NCI-H2227 treated with DMSO at 0.1 percent for 48 hours (cell line): ENCODE results near the gene CUBN.

Source experiments
- DNase-seq: peaks from one replicate; lab custom pipeline; 2025; lab: John Stamatoyannopoulos, UW

CUBN gene

GRCh38 chr10:16820421-16820820 lies 309.2 kb downstream of the CUBN start:
- DNase-seq, result no peak

- no peak for DNase-seq
Observed at GRCh38 chr10:16820018-16820417, 309.6 kb downstream of the CUBN start.

- DNase-seq, result no peak
Observed at GRCh38 chr10:16819436-16819835, 310.2 kb downstream of the CUBN start.

GRCh38 chr10:16819026-16819425 lies 310.6 kb downstream of the CUBN start:
- no peak for DNase-seq

- peak; percentile 96 for DNase-seq
Observed at GRCh38 chr10:16817125-16818019, 312.2 kb downstream of the CUBN start, which contains the start of gene RSU1. Gene RSU1 (minus strand): TSS chr10:16817424. CDS start chr10:16817081, 343 bp downstream.

- DNase-seq, result no peak
Observed at GRCh38 chr10:16816830-16817124, 312.8 kb downstream of the CUBN start.

- no peak for DNase-seq
Observed at GRCh38 chr10:16816171-16816570, 313.4 kb downstream of the CUBN start.

GRCh38 chr10:16814012-16814411 lies 315.6 kb downstream of the CUBN start:
- DNase-seq, result no peak

- no peak for DNase-seq
Observed at GRCh38 chr10:16812676-16813075, 316.9 kb downstream of the CUBN start.

- DNase-seq, result no peak
Observed at GRCh38 chr10:16811765-16812164, 317.8 kb downstream of the CUBN start.

GRCh38 chr10:16811292-16811691 lies 318.3 kb downstream of the CUBN start:
- DNase-seq, result no peak

GRCh38 chr10:16809074-16809718 lies 320.4 kb downstream of the CUBN start:
- DNase-seq, result no peak

- no peak for DNase-seq
Observed at GRCh38 chr10:16804123-16804522, 325.5 kb downstream of the CUBN start.

- no peak for DNase-seq
Observed at GRCh38 chr10:16803464-16803863, 326.1 kb downstream of the CUBN start.

- DNase-seq, result no peak
Observed at GRCh38 chr10:16799621-16800020, 330.0 kb downstream of the CUBN start.

- DNase-seq, result no peak
Observed at GRCh38 chr10:16798571-16798970, 331.0 kb downstream of the CUBN start.

- no peak for DNase-seq
Observed at GRCh38 chr10:16795410-16796073, 334.1 kb downstream of the CUBN start.

GRCh38 chr10:16794005-16794404 lies 335.6 kb downstream of the CUBN start:
- no peak for DNase-seq

GRCh38 chr10:16792675-16793074 lies 336.9 kb downstream of the CUBN start:
- no peak for DNase-seq

- DNase-seq, result no peak
Observed at GRCh38 chr10:16789765-16790164, 339.8 kb downstream of the CUBN start.

GRCh38 chr10:16789261-16789660 lies 340.4 kb downstream of the CUBN start:
- no peak for DNase-seq

- DNase-seq, result no peak
Observed at GRCh38 chr10:16788778-16789177, 340.8 kb downstream of the CUBN start.

- no peak for DNase-seq
Observed at GRCh38 chr10:16788125-16788524, 341.5 kb downstream of the CUBN start.
